ENCODE results near the gene CPEB2. TPM values are rescaled to one million over a fixed set of nuclear protein-coding genes. Genes with fewer than 3 reads are reported as not detected.

CPEB2 gene
- total and polyA plus RNA-seq, 3 donors from 2014 or later: 76.6 to 95.6 (median 93.6) TPM

- intact Hi-C loops (cut with DNase I; ENCODE audit: low total_unique reads): no loop called here
- no peak overlapping the region for H3K4me3 ChIP-seq
- no peaks in the 10 kb centered on the region for H3K27me3 ChIP-seq
- no peaks in the 10 kb centered on the region for H3K36me3 ChIP-seq (ENCODE audit: low read depth, missing control alignments)
- no peak for TF ChIP-seq CTCF (IDR thresholded peaks at IDR 0.05)
- no peak for TF ChIP-seq POLR2A (IDR thresholded peaks at IDR 0.05)
- H3K9me3 ChIP-seq: no peaks in the 10 kb centered on the region
- no peak for DNase-seq
- no peaks in the 10 kb centered on the region for H3K4me1 ChIP-seq
- H3K27ac ChIP-seq: no peak overlapping the region
- 62 to 77% methylated on average over 2 of the region's 2 CpGs for WGBS, 2 donors
These were observed 15.2 kb upstream of the CPEB2 start for GRCh38 chr4:14987054-14987453.

GRCh38 chr4:14990484-14990883 is 11.8 kb upstream of the CPEB2 start:
- H3K27me3 ChIP-seq: no peaks in the 10 kb centered on the region
- intact Hi-C loops (cut with DNase I; ENCODE audit: low total_unique reads): no loop called here
- H3K36me3 ChIP-seq (ENCODE audit: low read depth, missing control alignments): no peaks in the 10 kb centered on the region
- no peak overlapping the region for H3K27ac ChIP-seq
- 78 to 86% methylated on average over 1 of the region's 1 CpG for WGBS, 2 donors
- no peaks in the 10 kb centered on the region for H3K4me1 ChIP-seq
- no peak overlapping the region for H3K4me3 ChIP-seq
- TF ChIP-seq POLR2A (IDR thresholded peaks at IDR 0.05) (no peak), CTCF (IDR thresholded peaks at IDR 0.05) (no peak)
- DNase-seq: no peak
- no peaks in the 10 kb centered on the region for H3K9me3 ChIP-seq

GRCh38 chr4:14994242-14994641 is 8.0 kb upstream of the CPEB2 start:
- Histone ChIP-seq H3K9me3 (no peaks in the 10 kb centered on the region), H3K36me3 (ENCODE audit: low read depth, missing control alignments) (no peaks in the 10 kb centered on the region), H3K27ac (no peak overlapping the region), H3K4me1 (no peaks in the 10 kb centered on the region), H3K4me3 (no peak overlapping the region), H3K27me3 (no peaks in the 10 kb centered on the region)
- intact Hi-C loops (cut with DNase I; ENCODE audit: low total_unique reads): no loop called here
- no peak for DNase-seq
- TF ChIP-seq POLR2A (IDR thresholded peaks at IDR 0.05) (no peak), CTCF (IDR thresholded peaks at IDR 0.05) (no peak)
- WGBS, 2 donors: 72 to 82% methylated on average over 3 of the region's 3 CpGs

- DNase-seq: peak; percentile 82
- intact Hi-C loops (cut with DNase I; ENCODE audit: low total_unique reads): no loop called here
- Histone ChIP-seq H3K4me3 (peak overlapping the region; percentile 88 to 95), H3K27ac (peak overlapping the region; percentile 99), H3K9me3 (no peaks in the 10 kb centered on the region), H3K27me3 (no peaks in the 10 kb centered on the region), H3K4me1 (peaks cover 11% of the 10 kb centered on the region), H3K36me3 (ENCODE audit: low read depth, missing control alignments) (no peaks in the 10 kb centered on the region)
- WGBS, 2 donors: 0 to 1% methylated on average over 22 to 31 of the region's 32 CpGs
- TF ChIP-seq CTCF (IDR thresholded peaks at IDR 0.05): no peak
- no peak for TF ChIP-seq POLR2A (IDR thresholded peaks at IDR 0.05)
These were observed 923 bp upstream of the CPEB2 start for GRCh38 chr4:15001248-15001868.
